ENCODE data around the gene OR4A47. TPM values are rescaled to one million over a fixed set of nuclear protein-coding genes. Genes with fewer than 3 reads are reported as not detected.

Gene OR4A47
- not detected in 2 replicates for total RNA-seq

DNA sequence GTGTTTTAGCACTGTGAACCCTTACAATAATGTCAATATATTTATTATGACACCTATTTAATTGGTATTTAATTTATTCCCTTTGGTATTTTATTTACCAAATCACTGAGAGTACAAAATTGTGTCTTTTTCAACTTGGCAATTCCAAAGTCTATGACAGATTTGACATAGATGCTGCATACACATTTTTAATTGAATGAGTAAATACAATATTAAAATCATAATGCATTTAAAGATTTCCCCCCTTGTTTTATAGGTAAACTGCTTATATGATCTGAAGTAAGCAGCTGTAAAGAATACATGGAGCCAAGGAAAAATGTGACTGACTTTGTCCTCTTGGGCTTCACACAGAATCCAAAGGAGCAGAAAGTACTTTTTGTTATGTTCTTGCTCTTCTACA is at the start of gene OR4A47:
Gene OR4A47, plus strand, starts transcription at position 301 of the 400 bp plus-strand sequence. Its CDS starts 0 bp downstream, at position 301.

Other genes with a start within 250 kb of the OR4A47 start
- gene OR4X2, start 243.7 kb upstream of the OR4A47 start, total RNA-seq = not detected in 2 replicates
- not detected in 2 replicates for gene OR4X1, start 224.9 kb upstream of the OR4A47 start, total RNA-seq
- not detected in 2 replicates for gene OR4S1, start 182.6 kb upstream of the OR4A47 start, total RNA-seq
- not detected in 2 replicates for gene OR4C3, start 163.9 kb upstream of the OR4A47 start, total RNA-seq
- not detected in 2 replicates for gene OR4C5, start 122.3 kb upstream of the OR4A47 start, total RNA-seq